ENCODE measurements around the gene ADCY5.

ADCY5 gene

DNA sequence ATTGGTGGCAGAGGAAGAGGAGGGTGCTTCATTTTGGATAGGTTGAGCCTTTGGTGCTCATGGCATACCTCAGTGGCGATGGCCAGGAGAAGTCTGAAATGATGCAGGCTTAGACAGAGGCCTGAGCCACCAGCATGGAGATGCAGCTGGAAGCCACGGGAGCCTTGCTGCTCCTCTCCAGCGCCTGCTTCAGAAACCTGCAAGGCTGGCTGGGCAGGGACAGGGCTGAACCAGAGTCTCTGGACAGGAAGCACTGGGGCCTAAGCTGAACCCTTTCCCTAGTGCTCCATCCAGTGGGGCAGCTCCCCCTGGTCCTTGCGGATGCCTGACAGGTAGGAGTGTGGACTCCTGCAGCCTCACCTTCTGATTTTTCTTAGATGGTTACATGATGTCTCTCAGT is 36.7 kb upstream of the ADCY5 start:
- TF ChIP-seq CTCF (conservative IDR thresholded peaks at IDR 0.05) = no peak
- TF ChIP-seq ZFX (IDR thresholded peaks at IDR 0.05) = no peak
- H3K27ac ChIP-seq = no peak overlapping the region

DNA sequence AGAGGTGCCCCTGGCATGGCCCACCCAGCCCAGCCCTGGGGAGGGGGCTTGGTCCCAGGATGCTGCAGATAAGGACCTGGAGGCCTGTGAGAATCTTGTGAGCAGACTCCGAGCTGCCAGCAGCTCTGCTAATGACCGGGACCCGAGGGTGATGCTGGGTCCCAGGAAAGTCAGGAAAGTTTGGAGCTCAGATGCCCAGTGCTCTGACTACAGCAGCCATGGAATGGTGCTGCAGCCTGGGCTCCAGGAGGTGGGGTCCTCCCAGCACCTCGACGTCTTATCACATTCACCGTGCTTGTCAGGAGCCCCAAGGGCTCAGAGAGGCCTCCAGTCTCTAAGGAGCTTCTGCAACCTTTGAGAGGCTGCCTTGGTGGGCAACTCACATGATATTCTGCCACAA is 34.3 kb upstream of the ADCY5 start:
- H3K27ac ChIP-seq = no peak overlapping the region
- no peak for TF ChIP-seq ZFX (IDR thresholded peaks at IDR 0.05)
- no peak for TF ChIP-seq CTCF (conservative IDR thresholded peaks at IDR 0.05)

- no peak overlapping the region for H3K27ac ChIP-seq
- TF ChIP-seq ZFX (IDR thresholded peaks at IDR 0.05) (no peak), CTCF (conservative IDR thresholded peaks at IDR 0.05) (no peak)
Measured at GRCh38 chr3:123481722-123482457, 33.0 kb upstream of the ADCY5 start.

DNA sequence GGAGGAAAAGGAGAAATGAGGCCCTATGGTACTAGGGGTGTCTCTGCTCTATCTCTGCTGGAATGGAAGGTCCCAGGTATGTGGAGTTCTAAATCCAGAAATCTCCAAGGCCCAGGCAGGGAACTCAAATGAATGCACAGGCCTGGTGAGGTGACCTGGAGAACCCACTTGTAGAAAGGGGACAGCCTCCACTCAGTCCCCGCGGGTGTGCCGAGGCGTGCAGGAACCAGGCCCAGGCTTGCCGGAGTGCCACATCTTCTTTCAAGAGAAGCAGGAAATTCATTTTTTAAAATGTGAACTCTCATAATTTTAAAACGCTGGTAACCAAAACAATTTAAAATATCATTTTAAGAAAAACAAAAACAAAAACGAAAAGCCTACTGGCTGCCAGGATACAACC is 32.2 kb upstream of the ADCY5 start:
- H3K27ac ChIP-seq = no peak overlapping the region
- TF ChIP-seq ZFX (IDR thresholded peaks at IDR 0.05) (no peak), CTCF (conservative IDR thresholded peaks at IDR 0.05) (no peak)

- no peak overlapping the region for H3K27ac ChIP-seq
- TF ChIP-seq CTCF (conservative IDR thresholded peaks at IDR 0.05) (no peak), ZFX (IDR thresholded peaks at IDR 0.05) (no peak)
Measured at GRCh38 chr3:123480428-123480827, 31.5 kb upstream of the ADCY5 start.

DNA sequence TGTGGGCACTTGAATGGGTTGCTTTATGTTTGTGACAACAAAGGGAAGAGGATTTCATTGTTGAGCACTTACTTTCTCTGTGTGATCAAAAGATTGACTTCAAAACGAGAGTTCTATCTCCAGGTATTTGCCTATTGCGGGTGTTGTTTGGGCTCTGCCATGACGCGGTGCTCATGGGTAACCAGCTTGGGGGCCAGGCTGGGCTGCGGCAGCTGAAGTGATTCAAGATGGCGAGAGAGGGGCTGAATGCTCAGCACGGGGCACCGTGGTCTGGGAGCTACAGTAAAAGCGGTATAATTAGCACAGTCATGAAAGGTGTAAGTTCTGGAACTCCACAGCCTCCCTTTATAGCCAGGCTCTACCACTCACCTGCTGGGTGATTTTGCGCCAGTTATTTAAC is 31.0 kb upstream of the ADCY5 start:
- no peak for TF ChIP-seq CTCF (conservative IDR thresholded peaks at IDR 0.05)
- no peak for TF ChIP-seq ZFX (IDR thresholded peaks at IDR 0.05)
- H3K27ac ChIP-seq = no peak overlapping the region

GRCh38 chr3:123478314-123478713 is 29.4 kb upstream of the ADCY5 start:
- no peak overlapping the region for H3K27ac ChIP-seq
- TF ChIP-seq ZFX (IDR thresholded peaks at IDR 0.05) (no peak), CTCF (conservative IDR thresholded peaks at IDR 0.05) (no peak)
